Measurements from ENCODE around the gene LDLRAD3. TPM values are rescaled to one million over a fixed set of nuclear protein-coding genes. Genes with fewer than 3 reads are reported as not detected.

The LDLRAD3 gene
- total RNA-seq, 1 donor, result 10.5 TPM

DNA sequence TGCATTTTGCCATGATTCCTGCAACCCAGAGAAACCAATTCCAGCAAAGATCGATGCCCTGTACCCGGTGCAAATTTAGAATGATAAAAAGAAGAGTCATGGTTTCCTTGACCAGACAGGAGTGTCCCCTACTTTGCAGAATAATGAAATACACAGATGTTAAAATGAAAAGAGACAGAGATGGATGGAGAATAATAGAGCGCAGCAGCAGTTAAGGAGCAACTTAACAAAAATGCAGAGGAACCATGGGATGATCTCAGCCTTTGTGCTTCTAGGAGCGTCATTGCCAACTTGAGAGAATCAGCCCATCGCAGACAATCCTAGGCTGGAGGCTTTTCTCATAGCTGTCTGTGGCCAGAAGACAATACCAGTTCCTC, 127.1 kb downstream of the LDLRAD3 start:
- Histone ChIP-seq H3K4me2 (ENCODE audit: insufficient read depth, low read length) (no peak overlapping the region), H3K4me1 (ENCODE audit: insufficient read depth, low read length) (peaks cover 20% of the 10 kb centered on the region), H3K36me3 (ENCODE audit: insufficient read depth, low read length) (no peaks in the 10 kb centered on the region), H2AFZ (ENCODE audit: low read length) (no peak overlapping the region), H3K79me2 (ENCODE audit: insufficient read depth, low read length) (no peaks in the 10 kb centered on the region), H4K20me1 (ENCODE audit: insufficient read depth, low read length) (no peaks in the 10 kb centered on the region), H3K27me3 (ENCODE audit: insufficient read depth, low read length) (no peaks in the 10 kb centered on the region), H3K4me3 (ENCODE audit: insufficient read depth, low read length) (no peak overlapping the region), H3K9me3 (ENCODE audit: low read depth, low read length) (no peaks in the 10 kb centered on the region), H3K27ac (ENCODE audit: low read depth, low read length) (no peak overlapping the region)
- TF ChIP-seq, protein P1, sequence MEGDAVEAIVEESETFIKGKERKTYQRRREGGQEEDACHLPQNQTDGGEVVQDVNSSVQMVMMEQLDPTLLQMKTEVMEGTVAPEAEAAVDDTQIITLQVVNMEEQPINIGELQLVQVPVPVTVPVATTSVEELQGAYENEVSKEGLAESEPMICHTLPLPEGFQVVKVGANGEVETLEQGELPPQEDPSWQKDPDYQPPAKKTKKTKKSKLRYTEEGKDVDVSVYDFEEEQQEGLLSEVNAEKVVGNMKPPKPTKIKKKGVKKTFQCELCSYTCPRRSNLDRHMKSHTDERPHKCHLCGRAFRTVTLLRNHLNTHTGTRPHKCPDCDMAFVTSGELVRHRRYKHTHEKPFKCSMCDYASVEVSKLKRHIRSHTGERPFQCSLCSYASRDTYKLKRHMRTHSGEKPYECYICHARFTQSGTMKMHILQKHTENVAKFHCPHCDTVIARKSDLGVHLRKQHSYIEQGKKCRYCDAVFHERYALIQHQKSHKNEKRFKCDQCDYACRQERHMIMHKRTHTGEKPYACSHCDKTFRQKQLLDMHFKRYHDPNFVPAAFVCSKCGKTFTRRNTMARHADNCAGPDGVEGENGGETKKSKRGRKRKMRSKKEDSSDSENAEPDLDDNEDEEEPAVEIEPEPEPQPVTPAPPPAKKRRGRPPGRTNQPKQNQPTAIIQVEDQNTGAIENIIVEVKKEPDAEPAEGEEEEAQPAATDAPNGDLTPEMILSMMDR (IDR thresholded peaks at IDR 0.05; ENCODE audit: extremely low read depth, low read depth, low read length), result no peak
- no peak for DNase-seq (ENCODE audit: insufficient read length, low spot score, missing footprints)

DNA sequence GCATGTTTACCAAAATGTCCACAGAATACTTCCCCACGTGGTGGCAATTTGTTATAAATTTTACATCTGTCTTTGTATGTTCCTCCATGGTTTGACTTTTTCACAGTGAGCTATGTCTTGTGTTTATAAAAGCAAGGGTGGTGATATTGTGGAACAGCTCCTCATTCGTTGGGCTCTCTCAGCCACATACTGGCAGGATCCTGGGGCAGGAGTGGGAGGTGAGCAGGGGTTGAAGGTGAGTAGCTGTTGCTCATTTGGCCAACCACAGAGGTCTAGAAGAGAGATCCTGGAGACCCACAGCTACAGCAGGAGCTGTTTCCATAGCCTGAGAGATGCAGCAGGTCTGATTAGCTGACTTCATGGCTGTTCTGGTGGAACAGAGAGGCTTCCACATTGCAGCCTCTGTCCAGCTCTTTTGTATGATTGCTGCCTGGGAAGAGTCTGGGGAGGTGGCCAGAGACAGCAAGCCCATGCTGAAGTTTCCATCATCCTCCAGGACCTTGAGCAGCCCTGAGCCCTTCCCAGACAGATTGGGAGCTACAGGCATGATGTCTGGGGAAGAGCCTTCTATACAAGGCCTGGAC, 128.1 kb downstream of the LDLRAD3 start:
- H3K79me2 ChIP-seq (ENCODE audit: insufficient read depth, low read length), result no peaks in the 10 kb centered on the region
- H3K27me3 ChIP-seq (ENCODE audit: insufficient read depth, low read length), result no peaks in the 10 kb centered on the region
- H4K20me1 ChIP-seq (ENCODE audit: insufficient read depth, low read length), result no peaks in the 10 kb centered on the region
- no peak overlapping the region for H2AFZ ChIP-seq (ENCODE audit: low read length)
- no peaks in the 10 kb centered on the region for H3K9me3 ChIP-seq (ENCODE audit: low read depth, low read length)
- H3K4me2 ChIP-seq (ENCODE audit: insufficient read depth, low read length), result no peak overlapping the region
- no peak for DNase-seq (ENCODE audit: insufficient read length, low spot score, missing footprints)
- H3K4me3 ChIP-seq (ENCODE audit: insufficient read depth, low read length), result no peak overlapping the region
- H3K4me1 ChIP-seq (ENCODE audit: insufficient read depth, low read length), result peaks cover 20% of the 10 kb centered on the region
- no peak overlapping the region for H3K27ac ChIP-seq (ENCODE audit: low read depth, low read length)
- TF ChIP-seq, protein P1 (IDR thresholded peaks at IDR 0.05; ENCODE audit: extremely low read depth, low read depth, low read length), result no peak
- H3K36me3 ChIP-seq (ENCODE audit: insufficient read depth, low read length), result no peaks in the 10 kb centered on the region

DNA sequence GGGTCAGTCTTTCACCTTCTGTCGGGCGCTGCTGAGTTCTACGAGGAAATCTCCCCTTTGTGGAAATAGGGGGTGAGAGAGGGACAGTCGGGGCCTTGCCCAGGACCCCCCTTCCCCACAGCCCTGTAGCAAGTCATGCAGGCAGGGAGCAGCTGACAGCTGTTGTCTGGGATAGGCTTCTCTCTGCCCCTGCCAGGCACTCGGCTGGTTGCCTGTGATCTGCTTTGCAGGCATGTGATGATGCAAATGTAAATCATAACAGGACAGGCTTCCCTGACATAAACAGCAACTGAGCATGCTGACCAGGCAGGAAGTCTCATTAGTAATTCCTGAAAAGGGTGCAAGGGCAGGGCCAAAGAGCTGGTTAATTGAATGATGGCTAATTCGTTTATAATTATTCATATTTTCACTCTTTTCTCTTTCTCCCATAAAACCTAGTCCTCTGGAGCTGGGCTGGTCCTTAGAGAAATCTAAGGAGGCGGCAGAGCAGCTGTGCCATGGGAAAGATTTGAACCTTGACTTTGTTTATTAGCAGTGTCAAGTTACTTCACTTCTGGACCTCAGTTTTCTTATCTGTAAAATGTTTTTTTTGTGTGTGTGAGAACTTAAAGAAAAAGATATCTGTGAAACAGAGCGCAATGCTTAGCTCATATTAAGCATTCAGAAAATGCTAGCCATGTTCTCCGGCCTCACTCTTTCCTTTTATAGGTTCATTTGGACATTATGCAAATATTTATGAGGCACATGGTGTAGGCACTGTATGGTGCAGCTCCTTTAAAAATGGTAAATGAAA, 129.7 kb downstream of the LDLRAD3 start:
- no peaks in the 10 kb centered on the region for H3K9me3 ChIP-seq (ENCODE audit: low read depth, low read length)
- TF ChIP-seq, protein P1 (IDR thresholded peaks at IDR 0.05; ENCODE audit: extremely low read depth, low read depth, low read length), result no peak
- H3K4me3 ChIP-seq (ENCODE audit: insufficient read depth, low read length), result no peak overlapping the region
- H4K20me1 ChIP-seq (ENCODE audit: insufficient read depth, low read length), result no peaks in the 10 kb centered on the region
- peak overlapping the region; percentile 10 for H2AFZ ChIP-seq (ENCODE audit: low read length)
- H3K4me1 ChIP-seq (ENCODE audit: insufficient read depth, low read length), result peaks cover 20% of the 10 kb centered on the region
- no peaks in the 10 kb centered on the region for H3K79me2 ChIP-seq (ENCODE audit: insufficient read depth, low read length)
- DNase-seq (ENCODE audit: insufficient read length, low spot score, missing footprints), result peak; percentile 84
- no peaks in the 10 kb centered on the region for H3K36me3 ChIP-seq (ENCODE audit: insufficient read depth, low read length)
- peak overlapping the region; percentile 24 for H3K4me2 ChIP-seq (ENCODE audit: insufficient read depth, low read length)
- no peaks in the 10 kb centered on the region for H3K27me3 ChIP-seq (ENCODE audit: insufficient read depth, low read length)
- H3K27ac ChIP-seq (ENCODE audit: low read depth, low read length), result peak overlapping the region; percentile 34

DNA sequence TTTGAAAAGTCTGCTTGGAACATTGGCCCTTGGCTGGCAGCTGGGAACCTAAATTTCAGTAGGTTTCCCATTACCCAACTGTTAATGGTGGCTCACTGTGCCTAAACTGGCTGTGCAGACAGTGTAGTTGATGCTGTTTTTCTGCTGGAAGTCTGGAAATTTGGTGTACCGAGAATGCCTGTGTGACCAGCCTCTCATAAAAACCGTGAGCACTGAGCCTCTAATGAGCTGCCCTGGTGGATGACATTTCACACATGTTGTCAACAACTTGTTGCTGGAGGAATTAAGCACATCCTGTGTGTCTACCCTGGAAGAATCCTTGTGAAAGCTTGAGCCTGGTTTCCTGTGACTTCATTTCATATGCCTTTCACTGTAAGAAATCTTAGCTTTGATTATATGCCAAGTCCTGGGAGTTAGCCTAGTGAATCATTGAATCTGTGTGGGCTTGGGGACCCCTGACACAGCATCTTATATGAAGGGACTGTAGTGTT, 131.1 kb downstream of the LDLRAD3 start:
- no peak overlapping the region for H3K4me3 ChIP-seq (ENCODE audit: insufficient read depth, low read length)
- H3K4me2 ChIP-seq (ENCODE audit: insufficient read depth, low read length), result peak overlapping the region; percentile 27
- H3K4me1 ChIP-seq (ENCODE audit: insufficient read depth, low read length), result peaks cover 20% of the 10 kb centered on the region
- no peaks in the 10 kb centered on the region for H3K36me3 ChIP-seq (ENCODE audit: insufficient read depth, low read length)
- H4K20me1 ChIP-seq (ENCODE audit: insufficient read depth, low read length), result no peaks in the 10 kb centered on the region
- H3K9me3 ChIP-seq (ENCODE audit: low read depth, low read length), result no peaks in the 10 kb centered on the region
- no peak overlapping the region for H2AFZ ChIP-seq (ENCODE audit: low read length)
- peak; percentile 80 for DNase-seq (ENCODE audit: insufficient read length, low spot score, missing footprints)
- peak overlapping the region; percentile 36 for H3K27ac ChIP-seq (ENCODE audit: low read depth, low read length)
- H3K79me2 ChIP-seq (ENCODE audit: insufficient read depth, low read length), result no peaks in the 10 kb centered on the region
- TF ChIP-seq, protein P1 (IDR thresholded peaks at IDR 0.05; ENCODE audit: extremely low read depth, low read depth, low read length), result no peak
- no peaks in the 10 kb centered on the region for H3K27me3 ChIP-seq (ENCODE audit: insufficient read depth, low read length)

All from osteoblast (primary cell).